ENCODE results near the gene CA14.
A peak's percentile ranks its signal among the peaks of the same experiment; 100 is the strongest.
"Not testable (repeated sequence)": the region's sequence is repeated elsewhere in the genome, so short reads cannot be mapped to it uniquely, and the experiment has no call there.

The CA14 gene

DNA sequence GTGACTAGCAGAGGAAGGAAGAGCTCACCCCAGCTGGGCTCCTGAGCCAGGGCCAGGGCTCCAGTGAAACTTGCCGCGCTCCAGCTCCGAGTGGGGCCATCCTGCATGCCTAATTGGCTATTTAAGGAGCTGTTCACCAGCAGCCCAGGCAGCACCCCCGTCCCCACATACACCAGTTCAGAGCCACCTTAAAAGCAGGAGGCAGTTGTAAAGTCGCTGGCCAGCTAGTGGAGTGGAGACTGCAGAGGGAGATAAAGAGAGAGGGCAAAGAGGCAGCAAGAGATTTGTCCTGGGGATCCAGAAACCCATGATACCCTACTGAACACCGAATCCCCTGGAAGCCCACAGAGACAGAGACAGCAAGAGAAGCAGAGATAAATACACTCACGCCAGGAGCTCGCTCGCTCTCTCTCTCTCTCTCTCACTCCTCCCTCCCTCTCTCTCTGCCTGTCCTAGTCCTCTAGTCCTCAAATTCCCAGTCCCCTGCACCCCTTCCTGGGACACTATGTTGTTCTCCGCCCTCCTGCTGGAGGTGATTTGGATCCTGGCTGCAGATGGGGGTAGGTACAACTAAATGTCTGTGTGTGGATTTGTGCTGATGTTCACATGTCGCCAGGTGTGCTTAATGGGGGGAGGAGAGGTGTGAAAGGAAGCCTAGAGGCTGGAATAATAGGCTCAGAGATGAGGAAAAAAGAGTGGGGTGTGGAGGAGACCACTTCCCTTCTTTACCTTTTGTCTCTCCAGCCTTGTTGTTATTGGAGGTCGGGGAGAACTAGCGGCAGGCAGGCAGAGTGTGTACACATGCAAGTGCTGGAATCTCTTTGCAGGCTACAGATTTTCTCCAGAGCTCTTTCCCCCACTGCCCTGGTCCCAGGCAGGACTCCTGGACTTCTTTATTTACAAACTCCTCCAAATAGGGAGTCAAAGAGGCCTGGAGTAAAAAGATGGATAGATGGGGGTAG, at the start of gene CA14:
Gene CA14, plus strand, starts transcription at position 151 of the 962 bp plus-strand sequence. Its CDS starts 355 bp downstream, at position 506.
- no peak for DNase-seq

DNA sequence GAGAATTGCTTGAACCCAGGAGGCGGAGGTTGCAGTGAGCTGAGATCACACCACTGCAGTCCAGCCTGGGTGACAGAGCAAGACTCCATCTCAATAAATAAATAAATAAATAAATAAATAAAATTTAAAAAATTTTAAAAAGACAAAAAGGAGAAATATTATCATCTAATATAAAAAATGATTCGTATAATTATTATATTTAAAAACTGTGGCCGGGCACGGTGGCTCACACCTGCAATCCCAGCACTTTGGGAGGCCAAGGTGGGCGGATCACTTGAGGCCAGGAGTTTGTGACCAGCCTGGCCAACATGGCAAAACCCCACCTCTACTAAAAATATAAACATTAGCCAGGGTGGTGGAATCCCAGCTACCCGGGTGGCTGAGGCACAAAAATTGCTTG, 49.1 kb upstream of the CA14 start:
- DNase-seq = not testable (repeated sequence)

DNA sequence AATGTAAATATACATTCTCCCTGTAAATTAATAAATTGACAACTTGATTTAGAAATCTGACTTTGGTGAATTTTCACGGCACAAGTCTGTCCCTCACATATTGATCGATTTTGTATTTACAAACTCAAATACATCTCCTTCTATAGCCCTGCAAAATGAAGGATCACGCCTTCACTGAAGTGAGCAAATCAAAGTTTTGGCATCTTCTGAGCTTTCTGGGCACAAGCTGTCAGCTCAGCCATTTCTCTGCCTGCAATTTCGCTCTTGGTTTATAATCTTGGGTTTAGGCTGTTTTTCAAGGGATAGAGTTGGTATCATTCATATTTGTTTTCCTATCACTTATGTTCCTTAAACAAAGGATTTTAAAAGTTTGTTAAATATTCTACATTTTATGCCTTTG, 47.5 kb upstream of the CA14 start:
- no peak for DNase-seq

DNA sequence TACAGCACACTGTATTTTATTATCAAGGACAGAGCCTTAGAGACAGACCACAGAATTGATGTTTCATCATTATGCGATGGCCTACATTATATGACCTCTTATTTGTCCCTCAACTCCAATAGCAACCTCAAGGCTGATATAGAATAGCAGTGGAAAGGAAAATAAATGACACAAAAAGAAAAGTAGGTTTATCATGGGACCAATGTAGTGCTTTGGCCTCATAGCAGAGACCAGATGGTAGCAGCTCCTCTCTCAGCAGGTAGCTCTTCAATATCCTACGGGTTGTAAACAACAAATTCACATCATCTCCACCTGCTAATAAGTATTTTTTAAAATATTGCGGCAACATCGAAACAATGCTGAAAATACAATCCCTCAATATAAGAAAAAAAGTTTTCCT, 46.9 kb upstream of the CA14 start:
- DNase-seq = no peak

DNA sequence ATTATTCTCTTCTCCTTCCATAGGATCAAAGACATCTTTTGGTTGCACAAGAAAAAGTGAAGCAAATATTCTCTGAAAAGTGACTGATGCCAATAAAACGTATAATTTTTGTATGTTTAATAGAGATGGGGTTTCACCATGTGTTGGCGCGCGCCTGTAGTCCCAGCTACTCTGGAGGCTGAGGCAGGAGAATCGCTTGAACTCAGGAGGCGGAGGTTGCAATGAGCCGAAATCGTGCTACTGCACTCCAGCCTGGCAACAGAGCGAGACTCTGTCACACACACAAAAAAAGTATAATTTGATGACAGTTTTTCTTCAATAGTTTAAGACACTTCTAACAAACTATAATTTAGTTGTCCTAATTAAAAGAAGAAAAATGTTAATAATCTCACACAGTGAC, 45.5 kb upstream of the CA14 start:
- no peak for DNase-seq

DNA sequence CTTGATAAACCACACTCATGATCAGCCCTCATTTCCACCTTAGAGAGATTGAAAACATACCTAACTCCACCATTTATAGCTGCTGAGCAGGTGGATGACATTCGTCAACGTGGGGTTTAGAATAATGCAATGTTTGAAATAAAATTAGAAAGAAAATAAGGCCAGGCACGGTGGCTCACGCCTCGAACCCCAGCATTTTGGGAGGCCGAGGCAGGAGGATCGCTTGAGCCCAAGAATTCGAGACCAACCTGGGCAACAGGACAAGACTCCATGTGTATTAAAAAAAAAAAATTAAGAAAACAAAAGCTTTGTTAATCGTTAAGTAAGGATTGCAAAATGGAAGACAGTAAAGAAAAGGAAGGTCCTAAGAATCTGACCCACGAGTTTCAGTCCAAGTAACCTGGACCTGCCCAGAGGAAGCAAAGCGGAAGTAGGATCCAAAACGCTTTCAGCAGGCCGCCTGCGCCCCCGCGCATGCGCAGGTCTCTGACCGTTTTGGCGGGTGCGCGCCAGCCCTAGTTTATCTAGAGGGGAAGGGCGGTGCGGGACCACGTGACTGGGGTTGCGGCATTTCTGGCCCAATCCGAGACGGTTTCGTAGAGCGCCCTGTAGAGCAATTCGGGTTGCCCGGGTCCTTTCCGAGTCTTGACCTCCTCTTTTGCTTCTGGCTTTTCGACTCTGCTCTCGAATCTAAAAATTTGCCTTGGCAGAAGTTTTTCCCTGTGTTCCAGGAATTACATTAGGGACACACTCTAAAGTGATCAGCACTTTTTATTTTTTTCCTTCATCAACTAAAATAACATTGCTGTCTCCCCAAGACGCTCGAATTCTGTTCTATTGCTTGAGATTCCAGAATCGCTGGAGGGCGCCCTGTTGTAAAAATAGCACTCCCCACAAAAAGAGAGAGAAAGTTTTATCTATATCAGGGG, 44.1 kb upstream of the CA14 start:
- peak; percentile 92 for DNase-seq

DNA sequence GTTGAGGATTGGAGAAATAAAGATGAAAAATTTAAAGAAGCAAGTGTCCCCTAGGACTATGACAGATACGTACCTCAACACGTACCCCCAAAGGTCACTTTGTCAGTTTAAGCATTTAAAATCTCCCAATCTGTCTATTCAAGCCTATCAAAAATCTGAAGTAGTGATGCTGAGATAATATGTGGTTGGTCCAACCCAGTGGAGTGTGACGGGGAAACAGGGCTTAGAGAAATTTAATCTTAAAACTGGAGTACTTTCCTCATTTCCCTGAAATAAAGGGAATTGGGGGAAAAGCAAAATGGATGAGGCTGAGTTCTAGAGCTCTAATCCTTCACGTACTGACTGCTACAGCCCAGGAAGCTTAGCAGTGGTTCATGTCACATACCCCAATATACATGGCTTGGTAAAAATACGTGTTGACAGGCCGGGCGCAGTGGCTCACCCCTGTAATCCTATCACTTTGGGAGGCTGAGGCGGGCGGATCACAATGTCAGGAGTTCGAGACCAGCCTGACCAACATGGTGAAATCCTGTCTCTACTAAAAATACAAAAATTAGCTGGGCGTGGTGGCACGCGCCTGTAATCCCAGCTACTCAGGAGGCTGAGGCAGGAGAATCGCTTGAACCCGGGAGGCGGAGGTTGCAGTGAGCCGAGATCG, 43.3 kb upstream of the CA14 start:
- DNase-seq = not testable (repeated sequence)

DNA sequence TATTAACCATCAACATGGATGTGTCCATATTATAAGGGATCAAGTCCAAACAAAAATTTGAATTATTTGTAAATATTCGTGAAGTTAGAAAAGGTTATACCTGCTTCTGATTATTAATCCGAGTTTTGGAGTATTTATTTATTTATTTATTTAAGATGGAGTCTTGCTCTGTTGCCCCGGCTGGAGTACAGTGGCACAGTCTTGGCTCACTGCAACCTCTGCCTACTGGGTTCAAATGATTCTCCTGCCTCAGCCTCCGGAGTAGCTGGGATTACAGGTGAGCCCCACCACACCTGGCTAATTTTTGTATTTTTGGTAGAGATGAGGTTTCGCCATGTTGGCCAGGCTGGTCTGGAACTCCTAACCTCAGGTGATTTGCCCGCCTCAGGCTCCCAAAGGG, 41.7 kb upstream of the CA14 start:
- DNase-seq = not testable (repeated sequence)

DNA sequence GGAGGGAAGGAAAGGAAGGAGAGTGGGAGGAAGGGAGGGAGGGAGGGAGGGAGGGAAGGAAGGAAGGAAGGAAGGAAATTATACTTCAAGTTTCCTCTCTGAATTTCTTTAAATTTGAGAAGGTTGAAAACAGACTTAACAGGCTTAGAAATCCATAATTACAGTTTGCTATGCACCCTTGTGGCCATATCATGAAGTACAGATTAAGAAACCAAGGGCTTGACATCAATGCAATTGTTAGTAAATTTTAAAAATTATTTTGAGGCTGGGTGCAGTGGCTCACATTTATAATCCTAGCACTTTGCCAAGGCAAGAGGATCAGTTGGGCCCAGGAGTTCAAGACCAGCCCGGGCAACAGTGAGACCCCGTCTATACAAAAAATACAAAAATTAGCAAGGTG, 36.0 kb upstream of the CA14 start:
- DNase-seq = no peak

DNA sequence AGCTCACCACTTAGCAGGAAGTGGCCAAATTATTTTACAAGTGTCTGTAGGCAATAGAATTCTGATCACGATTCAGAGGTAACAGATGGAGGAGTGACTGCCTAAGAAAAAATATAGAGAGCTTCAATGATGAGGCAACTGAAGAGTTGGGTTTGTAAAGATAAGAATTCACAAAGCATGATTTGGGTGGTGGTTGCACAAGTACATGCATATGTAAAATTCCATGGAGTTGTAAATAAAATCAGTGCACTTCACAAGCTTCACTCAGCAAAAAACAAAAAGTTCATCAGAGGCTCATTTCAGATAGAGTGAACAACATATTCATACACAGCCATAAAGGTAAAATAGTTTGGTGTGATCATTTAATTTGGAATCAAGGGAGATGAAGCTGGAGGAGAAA, 32.6 kb upstream of the CA14 start:
- DNase-seq = no peak

DNA sequence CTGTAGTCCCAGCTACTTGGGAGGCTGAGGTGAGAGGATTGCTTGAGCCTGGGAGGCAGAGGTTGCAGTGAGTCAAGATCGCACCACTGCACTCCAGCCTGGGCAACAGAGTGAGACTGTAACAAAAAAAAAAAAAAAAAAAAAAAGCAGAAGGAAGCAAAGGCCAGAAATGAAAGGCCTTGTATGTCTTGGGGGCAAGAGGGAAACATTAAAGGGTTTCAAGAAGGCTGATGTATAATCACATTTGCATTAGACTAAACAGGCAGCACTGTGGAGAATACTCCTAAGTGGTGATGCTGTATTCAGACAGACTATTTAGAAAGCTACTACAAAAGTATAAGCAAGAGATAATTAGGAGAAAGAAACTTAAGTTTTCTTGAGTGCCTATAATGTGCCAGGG, 32.0 kb upstream of the CA14 start:
- no peak for DNase-seq

DNA sequence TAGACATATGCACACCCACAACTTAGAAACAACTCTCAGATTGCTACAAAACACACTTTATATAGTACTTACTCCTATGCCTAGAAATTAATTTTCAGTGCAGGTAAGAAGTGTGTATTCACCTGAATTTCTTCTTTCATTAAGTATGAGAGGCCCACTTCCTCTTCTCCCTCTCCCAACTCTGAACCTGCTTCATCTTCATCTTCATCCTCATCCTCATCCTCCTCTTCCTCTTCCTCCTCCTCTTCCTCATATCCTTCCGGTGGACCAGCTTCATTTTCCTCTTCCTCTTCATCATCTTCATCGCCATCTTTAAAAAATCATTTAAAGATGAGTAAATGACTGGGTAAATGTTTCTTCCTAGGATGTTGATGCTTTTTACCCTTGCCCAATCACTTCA, 31.1 kb upstream of the CA14 start:
- no peak for DNase-seq

DNA sequence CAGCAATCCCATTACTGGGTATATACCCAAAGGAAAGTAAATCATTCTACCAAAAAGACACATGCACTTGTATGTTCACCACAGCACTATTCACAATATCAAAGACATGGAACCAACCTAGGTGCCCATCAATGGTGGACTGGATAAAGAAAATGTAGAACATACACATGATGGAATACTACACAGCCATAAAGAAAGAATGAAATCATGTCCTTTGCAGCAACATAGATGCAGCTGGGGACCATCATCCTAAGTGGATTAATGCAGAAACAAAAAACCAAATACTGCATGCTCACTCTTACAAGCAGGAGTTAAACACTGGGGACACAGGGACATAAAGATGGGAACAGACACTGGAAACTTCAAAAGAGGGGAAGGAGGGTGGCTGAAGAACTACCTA, 30.3 kb upstream of the CA14 start:
- DNase-seq = no peak

DNA sequence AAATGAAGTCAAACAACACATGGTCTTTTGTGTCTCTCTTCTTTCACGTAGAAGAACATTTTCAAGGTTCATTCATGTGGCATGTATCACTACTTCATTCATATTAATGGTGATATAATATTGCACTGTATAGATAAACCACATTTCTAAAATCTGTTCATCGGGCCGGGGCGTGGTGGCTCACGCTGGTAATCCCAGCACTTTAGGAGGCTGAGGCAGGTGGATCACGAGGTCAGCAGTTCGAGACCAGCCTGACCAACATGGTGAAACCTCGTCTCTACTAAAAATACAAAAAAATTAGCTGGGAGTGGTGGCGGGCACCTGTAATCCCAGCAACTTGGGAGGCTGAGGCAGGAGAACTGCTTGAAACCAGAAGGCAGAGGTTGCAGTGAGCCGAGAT, 29.3 kb upstream of the CA14 start:
- not testable (repeated sequence) for DNase-seq

DNA sequence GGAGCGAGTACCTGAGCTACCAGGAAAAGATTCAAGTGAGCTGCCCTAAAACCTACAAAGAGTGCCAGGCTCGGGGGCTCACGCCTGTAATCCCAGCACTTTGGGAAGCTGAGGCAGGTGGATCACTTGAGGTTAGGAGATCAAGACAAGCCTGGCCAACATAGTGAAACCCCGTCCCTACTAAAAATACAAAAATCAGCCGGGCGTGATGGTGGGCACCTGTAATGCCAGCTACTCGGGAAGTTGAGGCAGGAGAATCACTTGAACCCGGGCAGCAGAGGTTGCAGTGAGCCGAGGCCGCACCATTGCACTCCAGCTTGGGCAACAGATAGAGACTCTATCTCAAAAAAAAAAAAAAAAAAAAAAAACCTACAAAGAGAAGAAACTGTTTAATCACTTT, 24.7 kb upstream of the CA14 start:
- not testable (repeated sequence) for DNase-seq

DNA sequence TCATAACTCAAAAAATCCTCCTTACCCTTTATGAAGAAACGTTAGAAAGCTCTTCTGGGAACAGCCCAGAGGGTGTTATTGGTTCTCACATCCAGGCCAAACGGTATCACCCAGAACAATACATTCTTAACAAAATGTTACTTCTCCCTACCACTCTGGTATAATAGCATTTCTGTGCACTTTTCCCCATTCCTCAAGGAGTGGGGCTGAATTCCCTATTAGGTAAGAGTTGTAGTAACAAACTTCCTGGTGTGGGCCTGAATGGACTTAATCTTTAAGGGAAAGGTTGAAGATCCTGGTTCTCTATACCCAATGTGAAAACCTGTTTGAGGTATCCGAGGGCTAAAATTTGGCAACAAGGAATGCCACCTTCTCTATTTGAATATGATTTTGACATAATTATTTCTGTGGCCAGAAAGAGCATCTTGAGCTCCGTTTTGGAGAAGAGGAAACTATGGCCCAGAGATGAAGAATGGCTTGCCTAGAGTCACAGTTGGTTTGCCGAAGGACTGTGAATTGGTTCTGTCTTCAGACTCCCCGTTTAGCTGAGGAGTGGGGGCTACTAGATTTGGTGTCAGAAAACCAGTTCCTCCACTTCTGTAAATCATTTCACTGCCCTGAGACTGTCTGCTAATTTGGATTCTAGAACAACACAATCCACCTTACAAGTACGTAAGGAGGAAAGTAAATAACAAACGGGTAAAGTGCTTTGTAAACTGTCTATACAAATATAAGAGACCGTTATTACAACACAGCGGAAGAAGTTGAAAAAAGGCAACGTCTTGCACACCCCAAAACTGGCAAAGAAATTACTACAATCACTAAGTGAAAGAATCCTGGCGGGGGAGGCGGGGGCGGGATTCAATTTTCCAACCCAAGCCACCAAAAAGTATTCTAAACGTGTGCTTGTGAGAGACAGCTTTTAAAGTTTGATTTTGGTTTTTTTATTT, 23.9 kb upstream of the CA14 start:
- DNase-seq = no peak

DNA sequence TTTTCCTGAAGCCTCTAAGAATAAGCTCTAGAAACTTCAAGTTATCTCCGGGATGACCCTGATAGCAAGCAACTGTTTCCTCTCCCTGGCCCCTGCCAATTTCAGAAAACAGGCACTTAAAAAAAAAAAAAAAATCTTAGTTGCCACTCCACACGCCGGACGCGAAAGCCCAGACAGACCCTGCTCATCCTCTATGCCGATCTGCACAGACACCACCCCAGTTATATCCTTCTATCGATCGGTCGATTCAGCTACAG, 23.3 kb upstream of the CA14 start:
- DNase-seq = no peak

DNA sequence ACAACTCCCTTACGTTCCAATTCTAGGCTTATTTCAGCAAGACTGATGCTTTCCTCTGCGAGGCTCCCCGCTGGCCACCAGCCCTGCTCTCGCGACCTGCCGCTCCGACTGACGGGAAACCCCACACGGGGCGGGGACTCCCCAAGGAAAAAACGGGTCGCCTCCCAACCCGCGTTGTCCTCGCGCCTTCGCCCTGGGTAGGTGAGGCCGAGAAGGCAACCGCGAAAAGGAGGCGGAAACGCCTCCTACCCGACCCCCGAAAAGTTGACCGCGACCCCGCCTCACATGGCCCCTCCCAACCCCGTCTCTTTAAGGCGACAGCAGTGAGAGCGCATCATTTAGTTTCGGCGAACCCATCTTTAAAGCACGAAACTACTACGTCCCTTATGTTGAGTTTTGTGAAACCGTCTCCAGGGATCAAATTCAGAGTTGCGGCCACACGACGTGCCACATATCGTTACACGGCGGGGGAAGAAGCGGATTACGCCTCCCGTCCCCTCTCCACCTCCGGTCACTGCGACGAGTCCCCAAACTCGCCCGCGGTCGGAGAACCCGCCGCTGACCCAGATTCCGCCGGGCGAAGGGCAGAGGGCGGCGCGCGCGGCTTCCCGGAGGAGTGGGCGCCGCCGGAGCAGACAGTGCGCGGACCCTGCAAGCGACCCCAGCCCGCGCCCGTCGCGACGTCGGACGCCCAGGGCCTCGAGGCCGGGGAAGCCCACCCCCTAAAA, 22.8 kb upstream of the CA14 start:
- peak; percentile 92 for DNase-seq

DNA sequence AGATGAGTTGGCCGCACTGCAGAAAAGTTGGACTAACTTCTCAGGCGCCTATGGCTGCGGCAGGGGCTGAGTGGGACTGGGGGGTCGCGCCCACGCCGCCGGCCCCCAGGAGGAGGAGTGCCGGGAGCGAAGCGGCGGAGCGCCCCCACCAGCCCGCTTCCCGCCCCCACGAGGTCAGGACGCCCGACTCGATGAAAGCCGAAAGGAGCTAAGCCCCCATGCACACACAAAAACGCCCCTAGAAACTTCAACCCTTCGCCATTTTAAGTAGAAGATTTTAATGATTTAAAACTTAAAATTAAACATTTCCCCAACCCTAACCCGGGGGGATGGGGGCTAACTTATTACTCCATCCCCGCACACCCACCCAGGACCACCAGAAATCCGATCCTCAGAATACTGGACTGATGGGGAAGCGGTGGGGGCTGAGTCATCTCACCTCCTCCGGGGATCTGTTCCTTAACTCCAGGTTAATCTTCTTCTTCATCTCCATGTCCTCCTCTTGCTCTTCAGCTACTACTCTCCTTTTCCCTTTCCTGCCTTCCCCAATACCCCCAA, 22.2 kb upstream of the CA14 start:
- DNase-seq = peak; percentile 7

DNA sequence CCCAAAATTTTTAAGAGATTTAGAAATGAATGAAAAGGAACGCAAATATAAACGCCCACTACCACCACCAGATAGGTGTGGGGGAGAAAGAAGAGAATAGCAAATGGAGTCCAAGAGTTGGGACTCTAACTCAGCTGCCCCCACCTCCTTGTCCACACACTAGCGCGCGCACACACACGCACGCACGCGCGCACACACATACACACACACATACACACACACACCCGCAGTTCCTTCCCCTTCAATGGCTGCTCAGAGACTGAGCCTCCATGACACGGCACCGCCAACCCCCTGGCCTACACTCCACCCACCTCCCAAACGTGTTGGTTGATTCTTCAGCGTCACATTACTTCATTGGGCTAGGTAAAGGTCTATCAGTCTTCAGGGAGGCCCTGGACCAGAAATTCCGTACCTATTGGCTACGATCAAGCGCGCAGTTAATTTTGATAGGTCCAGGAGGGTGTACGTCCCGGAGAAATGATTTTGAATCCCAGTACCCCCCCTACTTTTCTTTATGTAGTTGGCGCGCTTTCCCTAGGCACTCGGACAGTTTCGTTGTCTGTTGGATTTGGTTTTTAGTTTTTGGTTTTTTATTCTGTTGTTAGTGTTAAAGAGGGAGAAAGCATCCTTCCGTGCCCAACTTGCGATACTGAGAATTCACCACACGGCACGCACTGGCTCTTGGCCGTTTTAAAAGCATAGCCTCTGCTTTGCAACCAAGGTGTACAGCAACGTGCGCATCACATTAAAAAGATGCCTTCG, 21.5 kb upstream of the CA14 start, which contains the start of gene ANP32E:
Gene ANP32E, minus strand, starts transcription at position 261 of the 762 bp plus-strand sequence. CDS start 326 bp downstream, outside the sequence.
- DNase-seq = peak; percentile 98

All from CD4-positive, alpha-beta T cell treated with Interferon gamma for 1 hour (primary cell).